CD4-positive, alpha-beta T cell treated with Interleukin-15 for 1 hour (primary cell): ENCODE measurements around the gene GRIP1.

Source experiments
- DNase-seq: peaks from one replicate; pipeline ENCODE4 v3.0.0-alpha.2; 2020

The GRIP1 gene

GRCh38 chr12:66693901-66694513 is 15.1 kb upstream of the GRIP1 start:
- DNase-seq: peak; percentile 19

- DNase-seq: no peak
Measured at GRCh38 chr12:66692986-66693385, 14.1 kb upstream of the GRIP1 start.

GRCh38 chr12:66692170-66692569 is 13.3 kb upstream of the GRIP1 start:
- DNase-seq: no peak

- DNase-seq: peak; percentile 45
Measured at GRCh38 chr12:66688846-66689439, 10.1 kb upstream of the GRIP1 start.

DNA sequence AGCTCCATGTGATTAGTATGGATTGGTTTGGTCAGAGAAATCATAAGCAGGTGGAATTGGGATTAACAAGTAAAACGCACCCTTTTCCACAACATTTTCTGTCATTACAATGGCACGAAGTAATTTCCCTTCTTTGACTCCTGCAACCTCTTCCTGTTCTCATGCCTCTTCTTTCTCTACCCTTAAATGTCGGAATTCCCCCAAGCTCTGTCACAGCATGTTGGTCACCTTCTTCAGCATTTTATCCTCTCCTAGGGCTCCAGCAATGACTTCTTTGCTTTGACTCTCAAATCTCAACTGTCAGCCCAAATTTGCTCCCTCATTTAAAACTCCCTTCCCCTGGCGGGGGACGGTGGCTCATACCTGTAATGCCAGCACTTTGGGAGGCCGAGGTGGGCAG is 5.3 kb upstream of the GRIP1 start:
- DNase-seq: no peak

DNA sequence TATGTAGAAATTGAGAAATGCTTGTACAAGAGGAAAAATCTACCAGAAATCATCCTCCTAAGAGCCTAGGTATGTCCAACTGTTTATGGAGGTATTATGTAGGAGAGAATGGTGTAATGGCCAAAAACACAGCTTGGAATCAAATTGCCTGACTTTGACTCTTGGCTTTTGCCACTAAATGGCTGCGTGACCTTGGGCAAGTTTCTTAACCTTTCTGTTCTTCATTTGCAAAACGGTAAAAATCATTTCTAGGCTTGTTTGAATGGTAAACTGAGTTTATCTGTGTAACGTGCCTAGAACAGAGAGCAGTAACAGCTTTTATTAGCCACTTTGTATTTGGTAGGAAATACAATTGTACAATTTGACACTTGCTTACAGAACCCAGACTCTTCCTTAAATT is 4.9 kb upstream of the GRIP1 start:
- no peak for DNase-seq

DNA sequence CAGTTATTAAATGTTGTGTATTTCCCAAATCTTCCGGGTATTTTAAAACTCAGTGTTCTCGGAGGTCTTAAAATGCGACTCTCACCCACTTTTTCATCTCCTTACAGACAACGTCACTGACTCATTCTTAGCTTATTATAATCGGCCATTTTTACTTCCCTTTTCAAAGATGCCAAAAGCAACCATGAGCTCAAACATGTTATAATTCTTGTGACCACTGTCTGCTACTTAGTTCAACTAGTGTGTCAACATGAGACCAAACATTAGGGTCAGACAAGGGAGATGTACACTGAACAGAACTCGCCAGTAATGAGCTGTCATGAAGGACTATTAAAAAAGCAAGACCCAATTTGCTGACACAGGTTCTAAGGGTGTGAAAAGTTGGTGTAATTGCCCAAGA is 4.2 kb upstream of the GRIP1 start:
- no peak for DNase-seq

DNA sequence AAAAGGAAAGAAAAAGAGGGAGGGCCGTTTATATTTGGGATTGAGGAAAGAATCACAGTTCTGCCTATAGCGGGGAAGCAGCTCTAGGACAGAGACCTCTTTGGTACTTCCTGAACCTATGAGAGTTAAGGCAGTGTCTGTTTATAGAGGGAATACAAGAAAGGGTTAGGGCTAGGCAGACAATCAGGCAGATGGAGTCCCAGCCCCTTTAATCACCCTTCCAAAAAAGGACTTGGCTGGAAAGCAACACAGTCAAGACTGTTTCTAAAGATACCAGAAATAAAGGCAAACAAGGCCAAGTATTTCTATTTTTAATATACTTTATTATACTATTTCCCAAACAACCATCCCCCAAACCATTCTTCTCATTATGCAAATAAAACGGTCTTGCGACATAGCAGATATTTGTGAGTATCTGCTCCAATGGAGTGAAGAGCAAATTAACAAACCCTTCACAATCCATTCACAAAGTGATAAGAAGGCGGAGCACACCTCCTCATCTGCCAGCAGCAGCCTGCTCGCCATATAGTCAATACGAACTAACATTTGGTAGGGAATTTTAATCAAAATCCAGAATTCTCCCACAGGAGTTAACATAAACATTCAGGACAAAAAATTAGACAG is 697 bp upstream of the GRIP1 start:
- DNase-seq: no peak

DNA sequence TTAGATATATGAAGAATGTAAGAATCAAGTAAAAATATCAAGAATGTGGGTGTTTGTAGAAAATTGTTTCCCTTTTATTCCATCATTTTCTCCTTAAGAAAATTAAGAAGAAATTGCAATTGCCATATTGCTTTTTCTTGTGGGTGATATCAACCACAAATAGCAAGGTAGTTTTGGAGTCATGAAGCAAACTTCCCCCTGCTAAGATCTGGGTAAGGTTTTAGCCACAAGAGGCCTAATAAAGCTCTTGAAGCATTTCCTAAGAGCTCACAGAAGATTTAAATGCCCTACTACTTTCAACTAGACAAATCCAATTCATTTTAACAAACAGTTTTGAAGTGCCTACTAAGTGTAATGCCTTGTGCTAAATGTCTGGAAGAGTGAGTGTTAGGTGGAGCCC is 2.6 kb downstream of the GRIP1 start:
- no peak for DNase-seq

- no peak for DNase-seq
Measured at GRCh38 chr12:66674495-66675122, 4.3 kb downstream of the GRIP1 start.

- DNase-seq: no peak
Measured at GRCh38 chr12:66669541-66669940, 9.3 kb downstream of the GRIP1 start.

DNA sequence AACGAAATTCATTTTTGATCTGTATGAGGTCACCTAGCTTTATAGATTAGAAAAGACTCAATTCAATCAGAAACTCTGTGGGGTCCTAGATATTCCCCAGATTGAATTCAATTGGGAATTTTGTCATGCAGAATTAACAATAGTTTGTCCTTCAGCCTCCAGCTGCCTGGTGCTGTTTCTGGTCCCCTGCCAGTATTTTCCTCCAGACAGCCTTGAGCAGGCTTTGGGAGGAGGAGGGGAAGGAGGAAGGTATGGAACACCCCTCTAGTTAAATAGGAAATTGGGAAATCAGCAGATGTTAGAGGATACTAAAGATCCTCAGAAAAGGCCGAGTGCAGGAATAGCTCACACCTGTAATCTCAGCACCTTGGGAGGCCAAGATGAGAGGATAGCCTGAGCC is 10.6 kb downstream of the GRIP1 start:
- no peak for DNase-seq

GRCh38 chr12:66667906-66668305 is 11.0 kb downstream of the GRIP1 start:
- DNase-seq: no peak

DNA sequence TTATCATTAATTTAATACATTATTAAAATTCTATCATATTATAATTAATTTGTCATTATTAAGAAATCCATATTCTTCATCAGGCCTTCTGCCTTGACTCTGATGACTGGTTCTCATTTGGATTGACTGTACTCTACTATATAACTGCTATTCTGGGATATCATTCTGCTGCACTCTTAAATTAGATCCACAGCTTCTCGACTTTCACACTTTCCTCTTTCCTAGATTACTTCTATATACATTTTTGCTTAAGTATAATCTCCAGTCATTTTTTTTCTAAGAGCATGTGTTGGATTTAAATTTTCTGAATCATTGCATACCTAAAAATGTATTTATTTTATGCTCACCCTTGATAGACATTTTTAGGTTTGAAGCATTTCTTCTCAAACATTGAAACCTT is 12.4 kb downstream of the GRIP1 start:
- no peak for DNase-seq

DNA sequence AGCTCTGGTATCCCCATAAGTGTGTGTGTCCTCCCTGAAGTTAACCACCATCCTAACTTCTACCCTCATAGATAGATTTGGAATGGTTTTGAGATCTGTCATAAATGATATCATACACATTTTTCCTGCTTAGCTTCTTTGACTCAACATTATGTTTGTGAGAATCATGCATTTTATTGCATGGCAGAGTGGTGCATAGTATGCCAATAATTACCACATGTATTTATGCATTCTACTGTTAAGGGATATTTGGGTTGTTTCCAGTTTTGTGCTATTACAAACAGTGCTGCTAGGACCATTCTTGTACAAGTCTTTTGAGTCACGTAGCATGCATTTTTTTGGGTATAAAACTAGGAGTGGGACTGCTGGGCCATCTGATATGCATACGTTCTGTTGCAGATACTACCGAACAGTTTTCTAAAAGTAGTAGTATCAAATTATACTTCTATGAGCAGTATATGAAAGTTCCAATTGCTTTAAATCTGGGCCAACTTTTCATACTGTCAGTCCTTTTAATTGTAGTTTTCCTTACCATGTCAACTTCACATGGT is 13.4 kb downstream of the GRIP1 start:
- no peak for DNase-seq

DNA sequence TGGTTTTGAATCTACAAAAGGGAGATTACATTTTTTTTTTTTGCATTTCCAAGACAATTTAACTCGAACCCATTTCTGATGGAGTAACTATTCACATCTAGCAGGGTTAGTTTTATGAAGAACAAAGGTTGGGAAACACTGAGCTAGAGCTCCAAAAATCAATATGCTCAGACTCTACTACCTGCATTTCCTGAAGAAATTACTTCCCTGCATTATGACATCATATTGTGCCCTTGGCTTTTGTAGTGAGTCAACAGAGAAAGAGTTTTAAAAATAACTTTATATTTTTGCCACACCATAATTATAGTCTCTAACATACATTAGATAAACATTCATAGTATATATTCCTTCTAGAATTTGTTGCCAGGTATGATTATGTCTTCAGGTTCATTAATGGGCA is 14.8 kb downstream of the GRIP1 start:
- no peak for DNase-seq

GRCh38 chr12:66663611-66664010 is 15.3 kb downstream of the GRIP1 start:
- DNase-seq: no peak

- DNase-seq: no peak
Measured at GRCh38 chr12:66662729-66663128, 16.1 kb downstream of the GRIP1 start.

DNA sequence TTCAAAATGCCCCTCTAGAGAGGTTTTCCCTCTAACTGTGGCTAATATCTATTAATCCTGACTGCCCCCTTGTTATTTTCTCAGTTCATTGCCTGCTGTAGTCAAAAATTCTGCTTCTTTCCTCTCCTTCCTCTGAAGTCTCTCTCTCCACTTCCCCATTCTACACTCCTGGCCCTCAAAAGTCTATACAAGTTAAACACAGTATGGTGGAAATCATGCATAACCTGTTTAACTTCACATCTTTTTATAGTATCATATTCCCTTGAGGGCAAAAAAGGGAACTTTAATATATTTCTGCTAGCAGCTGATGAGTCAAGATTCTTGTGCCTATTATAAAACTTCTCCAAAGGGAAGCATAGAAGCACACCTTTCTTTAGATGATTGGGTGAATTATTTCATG is 16.7 kb downstream of the GRIP1 start:
- DNase-seq: no peak

- DNase-seq: no peak
Measured at GRCh38 chr12:66661357-66661756, 17.5 kb downstream of the GRIP1 start.

GRCh38 chr12:66653796-66654195 is 25.1 kb downstream of the GRIP1 start:
- no peak for DNase-seq

GRCh38 chr12:66648033-66648735 is 30.7 kb downstream of the GRIP1 start:
- no peak for DNase-seq

GRCh38 chr12:66647034-66647691 is 31.7 kb downstream of the GRIP1 start:
- no peak for DNase-seq
